ENCODE measurements around the gene GRID2. TPM values are rescaled to one million over a fixed set of nuclear protein-coding genes. Genes with fewer than 3 reads are reported as not detected.

Gene GRID2
- polyA plus RNA-seq, 1 experiment, result not detected

DNA sequence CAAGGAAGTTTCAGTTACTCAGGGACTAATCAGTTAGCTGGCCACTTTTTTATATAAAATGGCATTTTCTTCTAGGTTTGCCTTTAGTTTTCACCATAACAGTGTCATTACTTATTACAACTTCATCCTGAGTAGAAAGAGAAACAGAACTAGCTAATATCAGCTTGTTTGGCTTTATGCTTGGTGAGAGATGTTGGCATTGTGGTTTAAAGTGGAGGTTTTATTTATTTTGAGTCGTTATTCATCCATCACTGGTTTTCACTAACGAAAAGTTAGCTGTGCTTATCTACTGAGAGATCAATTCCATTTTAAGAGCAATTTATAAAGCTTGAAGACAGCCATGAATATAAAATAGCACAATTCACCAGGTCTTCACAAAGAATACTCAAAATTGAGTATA is 714.5 kb downstream of the GRID2 start:
- Histone ChIP-seq H3K4me3 (ENCODE audit: low read depth, low read length) (no peak overlapping the region), H3K27ac (ENCODE audit: low read depth, low read length) (no peak overlapping the region), H3K27me3 (ENCODE audit: control insufficient read depth, insufficient read depth, low read length) (no peaks in the 10 kb centered on the region), H3K9me3 (ENCODE audit: control insufficient read depth, insufficient read depth, low read length) (no peaks in the 10 kb centered on the region)
- DNase-seq (ENCODE audit: low read depth, low spot score), result no peak
- TF ChIP-seq, protein P1, sequence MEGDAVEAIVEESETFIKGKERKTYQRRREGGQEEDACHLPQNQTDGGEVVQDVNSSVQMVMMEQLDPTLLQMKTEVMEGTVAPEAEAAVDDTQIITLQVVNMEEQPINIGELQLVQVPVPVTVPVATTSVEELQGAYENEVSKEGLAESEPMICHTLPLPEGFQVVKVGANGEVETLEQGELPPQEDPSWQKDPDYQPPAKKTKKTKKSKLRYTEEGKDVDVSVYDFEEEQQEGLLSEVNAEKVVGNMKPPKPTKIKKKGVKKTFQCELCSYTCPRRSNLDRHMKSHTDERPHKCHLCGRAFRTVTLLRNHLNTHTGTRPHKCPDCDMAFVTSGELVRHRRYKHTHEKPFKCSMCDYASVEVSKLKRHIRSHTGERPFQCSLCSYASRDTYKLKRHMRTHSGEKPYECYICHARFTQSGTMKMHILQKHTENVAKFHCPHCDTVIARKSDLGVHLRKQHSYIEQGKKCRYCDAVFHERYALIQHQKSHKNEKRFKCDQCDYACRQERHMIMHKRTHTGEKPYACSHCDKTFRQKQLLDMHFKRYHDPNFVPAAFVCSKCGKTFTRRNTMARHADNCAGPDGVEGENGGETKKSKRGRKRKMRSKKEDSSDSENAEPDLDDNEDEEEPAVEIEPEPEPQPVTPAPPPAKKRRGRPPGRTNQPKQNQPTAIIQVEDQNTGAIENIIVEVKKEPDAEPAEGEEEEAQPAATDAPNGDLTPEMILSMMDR (IDR thresholded peaks at IDR 0.05; ENCODE audit: low read depth, low read length), result no peak
- CTCF ChIA-PET, result no interaction called here
- POLR2A ChIA-PET, result no interaction called here

DNA sequence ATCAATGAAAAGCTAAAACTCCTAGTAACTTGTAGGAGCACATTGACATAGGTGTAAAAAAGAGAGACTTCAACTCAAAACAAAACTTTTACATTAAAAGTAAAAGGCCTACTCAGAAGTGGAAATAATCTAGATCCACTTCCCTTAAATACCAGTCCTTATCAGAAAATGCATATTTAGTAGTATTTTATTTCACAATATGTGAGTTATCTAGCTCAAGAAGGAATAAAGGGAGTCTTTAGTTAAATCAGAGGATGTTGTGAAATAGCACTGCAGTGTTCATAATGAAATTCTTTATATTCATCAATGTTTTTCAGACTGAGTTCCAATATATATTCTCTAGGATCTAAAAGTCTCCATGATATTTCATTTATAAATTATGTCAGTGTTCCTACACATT is 715.0 kb downstream of the GRID2 start:
- Histone ChIP-seq H3K9me3 (ENCODE audit: control insufficient read depth, insufficient read depth, low read length) (no peaks in the 10 kb centered on the region), H3K4me3 (ENCODE audit: low read depth, low read length) (no peak overlapping the region), H3K27ac (ENCODE audit: low read depth, low read length) (no peak overlapping the region), H3K27me3 (ENCODE audit: control insufficient read depth, insufficient read depth, low read length) (no peaks in the 10 kb centered on the region)
- TF ChIP-seq, protein P1 (IDR thresholded peaks at IDR 0.05; ENCODE audit: low read depth, low read length), result no peak
- ChIA-PET CTCF (no interaction called here), POLR2A (no interaction called here)
- no peak for DNase-seq (ENCODE audit: low read depth, low spot score)

DNA sequence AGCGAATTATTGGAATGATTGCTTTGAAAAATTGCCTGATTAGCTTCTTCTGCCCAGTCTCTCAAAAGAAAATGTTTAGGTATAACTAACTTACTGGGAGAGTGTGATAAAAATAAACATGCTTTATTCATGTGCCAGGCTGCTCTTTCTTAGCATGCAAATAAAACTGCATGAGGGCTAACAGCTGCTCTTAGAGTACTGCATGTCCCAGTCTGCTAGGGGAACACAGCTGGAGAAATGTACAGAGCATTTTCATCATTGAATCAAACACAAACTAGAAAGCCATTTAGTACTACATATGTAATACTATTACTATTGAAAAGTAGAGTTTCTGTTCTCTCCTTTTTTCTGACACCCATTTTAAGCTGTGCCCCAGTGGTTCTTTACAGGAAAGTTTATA is 726.0 kb downstream of the GRID2 start:
- TF ChIP-seq, protein P1 (IDR thresholded peaks at IDR 0.05; ENCODE audit: low read depth, low read length), result no peak
- H3K9me3 ChIP-seq (ENCODE audit: control insufficient read depth, insufficient read depth, low read length), result no peaks in the 10 kb centered on the region
- DNase-seq (ENCODE audit: low read depth, low spot score), result no peak
- no peak overlapping the region for H3K27ac ChIP-seq (ENCODE audit: low read depth, low read length)
- no peaks in the 10 kb centered on the region for H3K27me3 ChIP-seq (ENCODE audit: control insufficient read depth, insufficient read depth, low read length)
- ChIA-PET CTCF (interaction anchor here (1.1 kb wide), 1 partner anchor 8 kb away, joined by 4 read pairs; no protein-coding TSS in a partner anchor), POLR2A (no interaction called here)
- H3K4me3 ChIP-seq (ENCODE audit: low read depth, low read length), result no peak overlapping the region

DNA sequence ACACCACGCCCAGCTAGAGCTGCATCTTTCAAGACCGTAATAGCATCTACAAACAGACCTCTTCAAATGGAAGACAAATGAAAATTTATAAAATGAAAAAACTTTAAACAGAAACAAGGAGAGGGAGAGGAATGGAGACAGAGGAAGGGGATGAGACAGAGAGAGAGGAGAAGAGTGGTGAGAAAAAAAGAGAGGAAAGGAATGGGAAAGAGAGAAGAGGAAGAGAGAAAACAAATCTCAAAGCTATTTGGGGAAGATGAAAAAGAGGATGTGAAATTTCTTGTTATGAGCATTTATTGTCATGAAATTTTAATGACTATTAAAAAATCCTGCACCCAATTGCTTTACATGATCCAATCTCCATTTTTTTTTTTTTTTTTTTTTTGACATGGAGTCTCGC is 726.9 kb downstream of the GRID2 start:
- ChIA-PET POLR2A (no interaction called here), CTCF (interaction anchor here (1.1 kb wide), 1 partner anchor 9 kb away, joined by 4 read pairs; no protein-coding TSS in a partner anchor)
- TF ChIP-seq, protein P1 (IDR thresholded peaks at IDR 0.05; ENCODE audit: low read depth, low read length), result no peak
- no peak overlapping the region for H3K27ac ChIP-seq (ENCODE audit: low read depth, low read length)
- no peak for DNase-seq (ENCODE audit: low read depth, low spot score)
- no peaks in the 10 kb centered on the region for H3K27me3 ChIP-seq (ENCODE audit: control insufficient read depth, insufficient read depth, low read length)
- no peaks in the 10 kb centered on the region for H3K9me3 ChIP-seq (ENCODE audit: control insufficient read depth, insufficient read depth, low read length)
- no peak overlapping the region for H3K4me3 ChIP-seq (ENCODE audit: low read depth, low read length)

DNA sequence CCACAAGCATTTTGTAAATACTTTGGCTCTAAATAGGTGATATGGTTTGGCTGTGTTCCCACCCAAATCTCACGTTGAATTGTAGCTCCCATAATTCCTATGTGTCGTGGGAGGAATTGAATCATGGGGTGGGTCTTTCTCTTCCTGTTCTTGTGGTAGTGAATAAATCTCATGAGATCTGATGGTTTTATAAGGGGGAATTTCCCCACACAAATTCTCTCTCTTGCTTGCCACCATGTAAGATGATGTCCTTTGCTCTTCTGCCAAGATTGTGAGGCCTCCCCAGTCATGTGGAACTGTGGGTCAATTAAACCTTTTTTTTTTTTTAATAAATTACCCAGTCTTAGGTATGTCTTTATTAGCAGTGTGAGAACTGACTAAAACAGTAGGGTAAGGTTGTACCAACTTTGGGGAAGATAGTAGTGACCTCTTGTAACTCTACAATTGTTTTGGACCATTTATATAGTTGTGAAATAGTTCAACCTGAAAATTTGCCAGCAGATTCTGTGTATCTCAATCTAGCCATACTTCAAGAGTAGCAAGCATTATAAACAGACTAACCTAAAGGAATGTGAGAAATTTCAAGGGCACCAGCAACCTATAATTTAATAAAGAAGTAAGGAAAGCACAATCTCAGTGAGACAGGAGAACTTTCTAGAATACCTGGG is 727.8 kb downstream of the GRID2 start:
- no peak for DNase-seq (ENCODE audit: low read depth, low spot score)
- H3K27me3 ChIP-seq (ENCODE audit: control insufficient read depth, insufficient read depth, low read length), result no peaks in the 10 kb centered on the region
- TF ChIP-seq, protein P1 (IDR thresholded peaks at IDR 0.05; ENCODE audit: low read depth, low read length), result no peak
- H3K4me3 ChIP-seq (ENCODE audit: low read depth, low read length), result no peak overlapping the region
- no peaks in the 10 kb centered on the region for H3K9me3 ChIP-seq (ENCODE audit: control insufficient read depth, insufficient read depth, low read length)
- H3K27ac ChIP-seq (ENCODE audit: low read depth, low read length), result no peak overlapping the region
- CTCF ChIA-PET, result no interaction called here
- POLR2A ChIA-PET, result no interaction called here

All from AG04450 (cell line).